Lower lobe of right lung (tissue), 2 donors: ENCODE measurements around the gene TMEM187. TPM values are rescaled to one million over a fixed set of nuclear protein-coding genes. Genes with fewer than 3 reads are reported as not detected.

Source experiments
- ATAC-seq, 2 donors: fragments of 200-7000 bp; cut with Tn5 transposase; one replicate each; pipeline ENCODE4 v1.9.1; 2020 to 2022; ENCODE audit warnings: mild to moderate bottlenecking in 2 of 2, moderate library complexity in 2 of 2
- DNase-seq: peaks from one replicate; pipeline ENCODE4 v3.0.0-alpha.2; 2020
- H3K27ac ChIP-seq: fragments of 200-600 bp; one replicate; pipeline ENCODE4 v1.8.0; 2022
- H3K27me3 ChIP-seq: fragments of 200-600 bp; one replicate; pipeline ENCODE4 v1.8.0; 2022; ENCODE audit warnings: low read depth
- H3K36me3 ChIP-seq: fragments of 200-600 bp; one replicate; pipeline ENCODE4 v1.8.0; 2022; ENCODE audit warnings: mild to moderate bottlenecking
- H3K4me1 ChIP-seq: fragments of 200-600 bp; one replicate; pipeline ENCODE4 v1.8.0; 2022
- H3K4me3 ChIP-seq: fragments of 200-600 bp; one replicate; pipeline ENCODE4 v1.8.0; 2022; ENCODE audit warnings: mild to moderate bottlenecking
- H3K9me3 ChIP-seq: fragments of 200-600 bp; one replicate; pipeline ENCODE4 v1.8.0; 2022
- CTCF ChIP-seq: fragments of 200-600 bp; IDR thresholded peaks from one replicate; pipeline ENCODE4 v1.8.0; 2022; ENCODE audit warnings: antibody characterized with exemption, mild to moderate bottlenecking
- intact Hi-C: fragments of 100-400 bp; cut with DNase I; formaldehyde crosslinking; loops from one replicate; pipeline ENCODE4 v1.11.0; 2022
- total RNA-seq: library from RNA; stranded (reverse); fragmentation: NEBNext Ultra II Directional; extraction: Animal tissue kit (Norgen Biotek cat#: 25700); gene quantifications from one replicate; pipeline ENCODE4 v1.2.1, GENCODE V29; 2021
- donor health status: DM: no; HTN: yes; CAD: no; lungs with severe emphysema.

TMEM187 gene
- total RNA-seq, 1 donor from 2014 or later: 7.6 TPM

- H3K4me3 ChIP-seq: no peak overlapping the region
- peaks cover 13% of the 10 kb centered on the region for H3K4me1 ChIP-seq
- H3K27me3 ChIP-seq: no peaks in the 10 kb centered on the region
- intact Hi-C loops: no loop called here
- TF ChIP-seq CTCF: no peak
- H3K9me3 ChIP-seq: no peaks in the 10 kb centered on the region
- DNase-seq (no peak), ATAC-seq (no peak)
- H3K27ac ChIP-seq: no peak overlapping the region
- H3K36me3 ChIP-seq: no peaks in the 10 kb centered on the region
Measured at GRCh38 chrX:153983321-153983801, 10.8 kb downstream of the TMEM187 start.

- peaks cover 13% of the 10 kb centered on the region for H3K4me1 ChIP-seq
- H3K9me3 ChIP-seq: no peaks in the 10 kb centered on the region
- intact Hi-C loops: no loop called here
- H3K27ac ChIP-seq: peak overlapping the region; percentile 83
- H3K36me3 ChIP-seq: no peaks in the 10 kb centered on the region
- no peaks in the 10 kb centered on the region for H3K27me3 ChIP-seq
- ATAC-seq (no peak), DNase-seq (no peak)
- H3K4me3 ChIP-seq: no peak overlapping the region
- TF ChIP-seq CTCF: no peak
Measured at GRCh38 chrX:153984351-153985178, 12.0 kb downstream of the TMEM187 start.

- H3K27me3 ChIP-seq: no peaks in the 10 kb centered on the region
- H3K4me3 ChIP-seq: no peak overlapping the region
- DNase-seq (no peak), ATAC-seq (no peak)
- H3K4me1 ChIP-seq: peaks cover 8% of the 10 kb centered on the region
- intact Hi-C loops: no loop called here
- no peak overlapping the region for H3K27ac ChIP-seq
- H3K36me3 ChIP-seq: no peaks in the 10 kb centered on the region
- no peak for TF ChIP-seq CTCF
- no peaks in the 10 kb centered on the region for H3K9me3 ChIP-seq
Measured at GRCh38 chrX:153988493-153988892, 15.9 kb downstream of the TMEM187 start.

- Histone ChIP-seq H3K27me3 (no peaks in the 10 kb centered on the region), H3K4me3 (no peak overlapping the region), H3K36me3 (no peaks in the 10 kb centered on the region), H3K4me1 (peaks cover 2% of the 10 kb centered on the region), H3K27ac (no peak overlapping the region), H3K9me3 (no peaks in the 10 kb centered on the region)
- ATAC-seq (no peak), DNase-seq (no peak)
- intact Hi-C loops: no loop called here
- TF ChIP-seq CTCF: no peak
Measured at GRCh38 chrX:153989973-153990655, 17.6 kb downstream of the TMEM187 start.

- no peak for ATAC-seq
- Histone ChIP-seq H3K36me3 (no peaks in the 10 kb centered on the region), H3K4me1 (no peaks in the 10 kb centered on the region), H3K4me3 (no peak overlapping the region), H3K27ac (no peak overlapping the region), H3K9me3 (no peaks in the 10 kb centered on the region), H3K27me3 (no peaks in the 10 kb centered on the region)
- no peak for DNase-seq
- TF ChIP-seq CTCF: no peak
- intact Hi-C loops: no loop called here
Measured at GRCh38 chrX:153991013-153991580, 18.5 kb downstream of the TMEM187 start.
